ENCODE measurements around the gene TMEM116. TPM values are rescaled to one million over a fixed set of nuclear protein-coding genes. Genes with fewer than 3 reads are reported as not detected.
"Not testable (repeated sequence)": the region's sequence is repeated elsewhere in the genome, so short reads cannot be mapped to it uniquely, and the experiment has no call there.

The TMEM116 gene
- polyA plus RNA-seq, 2 donors = 3.3 to 4.2 TPM

DNA sequence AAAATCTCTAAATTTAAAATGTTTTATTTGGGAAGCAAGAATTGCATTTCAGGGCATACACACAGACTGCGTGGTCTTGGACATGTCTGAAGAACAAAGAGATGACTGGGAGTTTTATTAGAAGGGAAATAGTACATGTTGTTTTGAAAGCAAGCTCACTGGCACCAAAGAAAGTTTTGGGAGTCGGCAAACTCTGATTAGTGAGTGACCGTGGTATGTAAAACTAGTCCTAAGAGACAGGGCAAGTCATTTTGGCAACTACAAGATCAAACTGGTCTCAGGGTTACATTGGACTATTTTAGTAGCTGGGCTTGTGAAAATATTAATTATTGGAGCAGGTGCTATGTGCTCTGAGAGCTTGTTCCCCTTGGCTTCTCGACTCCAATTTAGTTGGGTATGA is 14.9 kb downstream of the TMEM116 start:
- Histone ChIP-seq H3K27ac (ENCODE audit: low read depth in 2 of 2, low read length in 1 of 2) (no peak overlapping the region), H3K27me3 (ENCODE audit: control insufficient read depth in 1 of 2, insufficient read depth in 2 of 2, low read length in 2 of 2) (no peaks in the 10 kb centered on the region), H3K4me3 (ENCODE audit: low read depth in 1 of 2, low read length in 2 of 2) (no peak overlapping the region), H3K36me3 (ENCODE audit: control insufficient read depth in 2 of 2, insufficient read depth in 2 of 2, low read length in 1 of 2) (no peaks in the 10 kb centered on the region), H3K4me1 (ENCODE audit: control insufficient read depth in 2 of 2, insufficient read depth in 2 of 2, low read length in 1 of 2) (no peaks in the 10 kb centered on the region), H3K9me3 (ENCODE audit: control insufficient read depth in 2 of 2, insufficient read depth in 1 of 2, low read depth in 1 of 2, low read length in 1 of 2) (no peaks in the 10 kb centered on the region)
- WGBS, 2 donors = 85 to 91% methylated on average over 4 of the region's 4 CpGs

- Histone ChIP-seq H3K4me3 (ENCODE audit: low read depth in 1 of 2, low read length in 2 of 2) (no peak overlapping the region), H3K36me3 (ENCODE audit: control insufficient read depth in 2 of 2, insufficient read depth in 2 of 2, low read length in 1 of 2) (peaks cover 0 to 3% of the 10 kb centered on the region in 2 donors), H3K9me3 (ENCODE audit: control insufficient read depth in 2 of 2, insufficient read depth in 1 of 2, low read depth in 1 of 2, low read length in 1 of 2) (no peaks in the 10 kb centered on the region), H3K27ac (ENCODE audit: low read depth in 2 of 2, low read length in 1 of 2) (no peak overlapping the region), H3K27me3 (ENCODE audit: control insufficient read depth in 1 of 2, insufficient read depth in 2 of 2, low read length in 2 of 2) (no peaks in the 10 kb centered on the region), H3K4me1 (ENCODE audit: control insufficient read depth in 2 of 2, insufficient read depth in 2 of 2, low read length in 1 of 2) (no peaks in the 10 kb centered on the region)
- 85 to 92% methylated on average over 2 of the region's 2 CpGs for WGBS, 2 donors
Observed at GRCh38 chr12:111997300-111997699, 15.7 kb downstream of the TMEM116 start.

DNA sequence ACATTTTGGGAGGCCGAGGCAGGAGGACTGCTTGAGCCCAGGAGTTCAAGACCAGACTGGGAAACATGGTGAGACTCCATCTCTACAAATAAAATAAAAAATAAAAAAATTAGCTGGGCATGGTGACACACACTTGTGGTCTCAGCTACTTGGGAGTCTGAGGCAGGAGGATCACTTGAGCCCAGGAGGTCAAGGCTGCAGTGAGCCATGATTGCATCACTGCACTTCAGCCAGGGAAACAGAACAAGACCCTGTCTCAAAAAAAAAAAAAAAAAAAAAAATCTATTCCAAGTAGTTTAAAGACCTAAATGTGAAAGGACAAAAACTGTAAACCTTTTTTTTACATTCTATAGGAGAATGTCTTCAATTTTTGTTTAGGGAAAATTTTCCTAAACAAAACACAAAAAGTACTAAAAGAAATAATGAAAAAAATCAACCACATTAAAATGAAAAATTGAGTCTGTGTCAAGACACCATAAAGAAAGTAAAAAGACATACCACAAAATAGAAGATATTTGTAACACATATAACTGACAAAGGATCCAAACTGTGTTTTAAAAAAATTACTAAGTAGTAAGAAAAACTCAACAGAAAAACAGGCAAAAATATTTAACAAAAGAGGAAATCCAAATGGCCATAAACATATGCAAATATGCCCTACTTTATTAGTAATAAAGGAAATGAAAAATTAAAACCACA is 17.0 kb downstream of the TMEM116 start:
- Histone ChIP-seq H3K4me1 (ENCODE audit: control insufficient read depth in 2 of 2, insufficient read depth in 2 of 2, low read length in 1 of 2) (no peaks in the 10 kb centered on the region), H3K36me3 (ENCODE audit: control insufficient read depth in 2 of 2, insufficient read depth in 2 of 2, low read length in 1 of 2) (peaks cover 0 to 3% of the 10 kb centered on the region in 2 donors), H3K27ac (ENCODE audit: low read depth in 2 of 2, low read length in 1 of 2) (no peak overlapping the region), H3K9me3 (ENCODE audit: control insufficient read depth in 2 of 2, insufficient read depth in 1 of 2, low read depth in 1 of 2, low read length in 1 of 2) (no peaks in the 10 kb centered on the region), H3K27me3 (ENCODE audit: control insufficient read depth in 1 of 2, insufficient read depth in 2 of 2, low read length in 2 of 2) (no peaks in the 10 kb centered on the region), H3K4me3 (ENCODE audit: low read depth in 1 of 2, low read length in 2 of 2) (no peak overlapping the region)
- WGBS, 2 donors = 93 to 99% methylated on average over 1 of the region's 1 CpG

DNA sequence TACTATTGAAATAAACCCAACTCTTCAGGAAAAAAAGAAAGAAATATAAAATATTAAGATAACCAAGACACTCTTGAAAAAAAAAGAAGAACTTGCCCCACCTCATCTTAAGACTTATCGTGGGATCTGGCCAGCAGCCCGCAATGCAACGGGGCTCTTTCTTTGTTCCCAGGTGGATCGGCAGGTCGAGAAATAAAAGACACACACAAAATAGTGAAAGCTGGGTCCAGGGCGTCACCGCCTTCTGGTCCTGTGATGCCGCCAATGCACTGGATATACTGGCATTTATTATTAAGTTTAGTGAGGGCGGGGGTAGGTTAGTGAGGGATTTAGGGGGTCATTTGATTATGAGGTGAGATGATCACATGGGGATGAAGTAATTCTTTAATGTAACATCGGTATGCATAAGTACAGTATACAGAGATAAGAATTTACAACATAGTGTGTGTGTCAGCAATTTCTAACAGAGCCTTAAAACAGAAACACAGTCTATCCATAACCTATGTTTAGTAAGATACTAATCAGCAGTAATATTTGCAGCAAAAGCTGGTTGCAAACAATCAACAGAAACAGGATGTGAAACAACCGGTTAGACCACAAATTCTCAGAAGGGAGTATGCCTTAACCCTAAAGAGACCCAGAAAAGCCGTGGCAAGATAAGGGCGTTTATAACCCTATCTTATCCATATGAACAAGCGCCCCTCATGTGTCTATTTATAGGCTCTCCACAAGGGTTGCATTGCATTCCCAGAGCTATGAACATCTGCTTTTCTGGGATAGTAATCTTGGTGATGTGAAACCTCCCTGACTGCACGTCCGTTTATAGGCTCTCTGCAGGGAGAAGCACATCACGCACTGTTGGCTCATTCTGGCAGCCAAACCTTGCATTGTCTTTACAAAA is 18.5 kb downstream of the TMEM116 start:
- H3K27me3 ChIP-seq (ENCODE audit: control insufficient read depth in 1 of 2, insufficient read depth in 2 of 2, low read length in 2 of 2) = not testable (repeated sequence)
- 39 to 45% methylated on average over 17 of the region's 17 CpGs for WGBS, 2 donors

GRCh38 chr12:111993292-111994150 is 19.4 kb downstream of the TMEM116 start:
- no peak overlapping the region for H3K27ac ChIP-seq (ENCODE audit: low read depth in 2 of 2, low read length in 1 of 2)
- H3K27me3 ChIP-seq (ENCODE audit: control insufficient read depth in 1 of 2, insufficient read depth in 2 of 2, low read length in 2 of 2) = no peaks in the 10 kb centered on the region
- H3K4me1 ChIP-seq (ENCODE audit: control insufficient read depth in 2 of 2, insufficient read depth in 2 of 2, low read length in 1 of 2) = no peaks in the 10 kb centered on the region
- 58 to 62% methylated on average over 2 of the region's 2 CpGs for WGBS, 2 donors
- H3K9me3 ChIP-seq (ENCODE audit: control insufficient read depth in 2 of 2, insufficient read depth in 1 of 2, low read depth in 1 of 2, low read length in 1 of 2) = no peaks in the 10 kb centered on the region
- H3K36me3 ChIP-seq (ENCODE audit: control insufficient read depth in 2 of 2, insufficient read depth in 2 of 2, low read length in 1 of 2) = peaks cover 0 to 3% of the 10 kb centered on the region in 2 donors
- peak overlapping the region in 1 of 2 donors; percentile 33 for H3K4me3 ChIP-seq (ENCODE audit: low read depth in 1 of 2, low read length in 2 of 2)

More for the DNA sequence above, 18.5 kb downstream of the TMEM116 start:
- H3K9me3 ChIP-seq (ENCODE audit: control insufficient read depth in 2 of 2, insufficient read depth in 1 of 2, low read depth in 1 of 2, low read length in 1 of 2); H3K4me1 ChIP-seq (ENCODE audit: control insufficient read depth in 2 of 2, insufficient read depth in 2 of 2, low read length in 1 of 2); H3K27ac ChIP-seq (ENCODE audit: low read depth in 2 of 2, low read length in 1 of 2); H3K36me3 ChIP-seq (ENCODE audit: control insufficient read depth in 2 of 2, insufficient read depth in 2 of 2, low read length in 1 of 2): not testable (repeated sequence)
- peak overlapping the region in 1 of 2 donors; percentile 33 for H3K4me3 ChIP-seq (ENCODE audit: low read depth in 1 of 2, low read length in 2 of 2)

DNA sequence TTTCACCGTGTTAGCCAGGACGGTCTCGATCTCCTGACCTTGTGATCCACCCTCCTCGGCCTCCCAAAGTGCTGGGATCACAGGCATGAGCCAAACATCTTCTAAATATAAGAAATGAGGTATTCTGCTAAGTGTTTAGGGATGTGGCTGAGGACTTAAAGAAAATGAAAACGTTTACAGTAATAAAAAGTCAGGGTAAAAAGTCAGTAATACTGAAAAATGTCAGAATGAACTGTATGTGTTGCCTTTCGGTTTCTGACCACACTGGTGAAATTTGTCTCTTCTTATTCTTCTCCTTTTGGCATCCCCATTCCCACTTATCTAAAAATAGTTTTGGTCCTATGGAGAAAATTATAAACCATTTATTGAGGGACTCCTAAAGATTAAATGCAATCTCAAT is 20.5 kb downstream of the TMEM116 start:
- 71 to 79% methylated on average over 6 of the region's 6 CpGs for WGBS, 2 donors
- no peaks in the 10 kb centered on the region for H3K27me3 ChIP-seq (ENCODE audit: control insufficient read depth in 1 of 2, insufficient read depth in 2 of 2, low read length in 2 of 2)
- no peaks in the 10 kb centered on the region for H3K4me1 ChIP-seq (ENCODE audit: control insufficient read depth in 2 of 2, insufficient read depth in 2 of 2, low read length in 1 of 2)
- no peak overlapping the region for H3K4me3 ChIP-seq (ENCODE audit: low read depth in 1 of 2, low read length in 2 of 2)
- no peak overlapping the region for H3K27ac ChIP-seq (ENCODE audit: low read depth in 2 of 2, low read length in 1 of 2)
- peaks cover 0 to 3% of the 10 kb centered on the region in 2 donors for H3K36me3 ChIP-seq (ENCODE audit: control insufficient read depth in 2 of 2, insufficient read depth in 2 of 2, low read length in 1 of 2)
- H3K9me3 ChIP-seq (ENCODE audit: control insufficient read depth in 2 of 2, insufficient read depth in 1 of 2, low read depth in 1 of 2, low read length in 1 of 2) = no peaks in the 10 kb centered on the region

GRCh38 chr12:111991946-111992345 is 21.0 kb downstream of the TMEM116 start:
- Histone ChIP-seq H3K36me3 (ENCODE audit: control insufficient read depth in 2 of 2, insufficient read depth in 2 of 2, low read length in 1 of 2) (peaks cover 0 to 3% of the 10 kb centered on the region in 2 donors), H3K4me3 (ENCODE audit: low read depth in 1 of 2, low read length in 2 of 2) (no peak overlapping the region), H3K9me3 (ENCODE audit: control insufficient read depth in 2 of 2, insufficient read depth in 1 of 2, low read depth in 1 of 2, low read length in 1 of 2) (no peaks in the 10 kb centered on the region), H3K27me3 (ENCODE audit: control insufficient read depth in 1 of 2, insufficient read depth in 2 of 2, low read length in 2 of 2) (no peaks in the 10 kb centered on the region), H3K4me1 (ENCODE audit: control insufficient read depth in 2 of 2, insufficient read depth in 2 of 2, low read length in 1 of 2) (no peaks in the 10 kb centered on the region), H3K27ac (ENCODE audit: low read depth in 2 of 2, low read length in 1 of 2) (no peak overlapping the region)
- WGBS, 2 donors = 95 to 96% methylated on average over 4 of the region's 4 CpGs

GRCh38 chr12:111991535-111991934 is 21.4 kb downstream of the TMEM116 start:
- H3K4me1 ChIP-seq (ENCODE audit: control insufficient read depth in 2 of 2, insufficient read depth in 2 of 2, low read length in 1 of 2) = no peaks in the 10 kb centered on the region
- H3K9me3 ChIP-seq (ENCODE audit: control insufficient read depth in 2 of 2, insufficient read depth in 1 of 2, low read depth in 1 of 2, low read length in 1 of 2) = no peaks in the 10 kb centered on the region
- H3K4me3 ChIP-seq (ENCODE audit: low read depth in 1 of 2, low read length in 2 of 2) = no peak overlapping the region
- peaks cover 0 to 3% of the 10 kb centered on the region in 2 donors for H3K36me3 ChIP-seq (ENCODE audit: control insufficient read depth in 2 of 2, insufficient read depth in 2 of 2, low read length in 1 of 2)
- no peaks in the 10 kb centered on the region for H3K27me3 ChIP-seq (ENCODE audit: control insufficient read depth in 1 of 2, insufficient read depth in 2 of 2, low read length in 2 of 2)
- WGBS, 2 donors = 89 to 92% methylated on average over 2 of the region's 2 CpGs
- no peak overlapping the region for H3K27ac ChIP-seq (ENCODE audit: low read depth in 2 of 2, low read length in 1 of 2)

- H3K27me3 ChIP-seq (ENCODE audit: control insufficient read depth in 1 of 2, insufficient read depth in 2 of 2, low read length in 2 of 2) = no peaks in the 10 kb centered on the region
- WGBS, 2 donors = 82 to 88% methylated on average over 2 of the region's 2 CpGs
Observed at GRCh38 chr12:111984820-111985219, 28.1 kb downstream of the TMEM116 start.

More at GRCh38 chr12:111984820-111985219, 28.1 kb downstream of the TMEM116 start:
- Histone ChIP-seq H3K36me3 (ENCODE audit: control insufficient read depth in 2 of 2, insufficient read depth in 2 of 2, low read length in 1 of 2) (no peaks in the 10 kb centered on the region), H3K9me3 (ENCODE audit: control insufficient read depth in 2 of 2, insufficient read depth in 1 of 2, low read depth in 1 of 2, low read length in 1 of 2) (no peaks in the 10 kb centered on the region), H3K4me3 (ENCODE audit: low read depth in 1 of 2, low read length in 2 of 2) (no peak overlapping the region), H3K4me1 (ENCODE audit: control insufficient read depth in 2 of 2, insufficient read depth in 2 of 2, low read length in 1 of 2) (no peaks in the 10 kb centered on the region), H3K27ac (ENCODE audit: low read depth in 2 of 2, low read length in 1 of 2) (no peak overlapping the region)
